ENCODE measurements around the gene SLC7A6OS.

Gene SLC7A6OS

DNA sequence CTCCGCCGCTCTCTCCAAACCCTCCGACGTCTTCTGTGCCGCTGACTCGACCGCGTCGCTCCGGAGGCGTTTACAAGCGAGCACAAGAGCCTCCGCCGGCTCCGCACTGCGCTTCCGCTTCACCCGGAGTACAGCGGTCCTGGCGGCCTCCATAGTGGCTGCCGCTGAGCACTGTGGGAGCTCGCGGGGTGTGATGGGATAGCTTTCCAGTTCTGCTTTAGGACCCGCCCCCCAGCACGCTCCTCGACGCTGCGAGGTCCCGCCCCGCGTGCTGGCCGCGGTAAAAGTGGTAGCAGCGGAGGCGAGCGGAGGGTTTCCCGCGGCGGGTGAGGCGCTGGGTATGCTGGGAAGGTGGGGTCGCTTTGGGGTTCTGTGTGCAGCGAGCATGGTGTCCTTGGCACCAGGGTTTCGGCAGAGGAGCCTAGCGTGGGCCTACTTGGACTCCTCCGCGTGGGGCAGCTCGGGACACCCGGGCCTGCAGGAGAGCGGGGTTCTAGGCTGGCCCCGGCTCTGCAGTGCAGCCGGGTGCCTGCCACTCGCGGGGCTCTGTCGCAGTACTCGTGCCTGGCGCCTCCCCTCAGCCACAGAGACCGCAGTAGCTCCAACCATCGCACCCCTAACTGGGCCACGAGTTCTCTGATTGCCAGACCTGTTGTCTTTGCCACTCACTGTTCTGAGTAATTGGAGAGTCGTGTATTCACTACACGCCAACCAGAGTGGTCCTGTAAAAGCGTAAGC is at the start of gene SLC7A6OS, which contains the start of gene PRMT7:
TSS of gene SLC7A6OS (minus strand) at position 173 of the 738 bp plus-strand sequence. CDS start at position 153, 20 bp downstream.
TSS of gene PRMT7 (plus strand) at position 246 of the 738 bp plus-strand sequence. CDS start 4,961 bp downstream, outside the sequence.
- Histone ChIP-seq H3K27me3 (ENCODE audit: control insufficient read depth, insufficient read depth, low read length) (no peaks in the 10 kb centered on the region), H3K9ac (ENCODE audit: low read length) (peak within 1 kb of the TSS; percentile 96), H3K36me3 (ENCODE audit: control insufficient read depth, insufficient read depth, low read length) (peaks cover 8% of the 10 kb centered on the region), H3K4me1 (ENCODE audit: control insufficient read depth, insufficient read depth, low read length) (peaks cover 15% of the 10 kb centered on the region), H3K27ac (ENCODE audit: low read depth, low read length) (peak within 1 kb of the TSS; percentile 84), H3K4me3 (ENCODE audit: low read length) (peak within 1 kb of the TSS; percentile 100)

DNA sequence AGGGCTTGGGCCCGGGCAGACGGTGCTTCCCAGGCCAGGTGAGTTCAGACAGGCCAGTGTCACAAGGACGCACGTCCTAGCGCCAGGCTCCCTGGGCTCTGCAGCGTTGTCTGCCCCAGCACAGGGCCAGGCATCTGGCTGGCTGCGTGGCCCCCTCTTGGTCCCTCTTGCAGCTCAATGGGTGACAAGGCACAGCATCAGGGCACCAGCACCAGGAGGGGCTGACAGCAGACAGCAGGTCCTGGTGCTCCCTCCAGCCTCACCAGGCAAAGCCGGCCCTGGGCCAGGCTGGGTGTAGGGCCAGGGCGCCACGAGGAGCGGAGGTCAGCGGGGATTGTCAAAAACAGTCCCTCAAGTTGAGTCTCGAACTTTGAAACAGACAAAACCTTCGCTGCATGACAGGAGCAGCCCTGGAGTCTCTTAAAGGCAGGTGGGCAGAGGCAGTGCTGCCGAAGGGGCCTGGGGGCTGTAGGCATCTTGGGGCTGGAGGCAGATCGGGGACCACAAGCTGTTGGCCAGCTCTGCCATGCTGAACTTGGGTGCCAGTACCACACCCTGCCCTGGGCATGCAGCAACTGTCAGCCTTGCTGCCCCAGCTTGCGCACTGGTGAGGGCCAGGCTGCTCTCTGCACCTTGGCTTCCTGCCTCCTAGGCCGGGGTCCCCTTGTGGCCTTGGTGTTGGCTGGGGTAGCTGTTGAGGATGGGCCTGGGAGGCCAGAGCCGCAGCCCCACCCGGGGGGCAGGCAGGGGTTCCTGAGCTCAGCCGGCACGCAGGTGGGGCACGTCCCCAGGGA is 48.8 kb upstream of the SLC7A6OS start:
- H3K4me1 ChIP-seq (ENCODE audit: control insufficient read depth, insufficient read depth, low read length), result no peaks in the 10 kb centered on the region
- H3K36me3 ChIP-seq (ENCODE audit: control insufficient read depth, insufficient read depth, low read length), result peaks cover 15% of the 10 kb centered on the region

DNA sequence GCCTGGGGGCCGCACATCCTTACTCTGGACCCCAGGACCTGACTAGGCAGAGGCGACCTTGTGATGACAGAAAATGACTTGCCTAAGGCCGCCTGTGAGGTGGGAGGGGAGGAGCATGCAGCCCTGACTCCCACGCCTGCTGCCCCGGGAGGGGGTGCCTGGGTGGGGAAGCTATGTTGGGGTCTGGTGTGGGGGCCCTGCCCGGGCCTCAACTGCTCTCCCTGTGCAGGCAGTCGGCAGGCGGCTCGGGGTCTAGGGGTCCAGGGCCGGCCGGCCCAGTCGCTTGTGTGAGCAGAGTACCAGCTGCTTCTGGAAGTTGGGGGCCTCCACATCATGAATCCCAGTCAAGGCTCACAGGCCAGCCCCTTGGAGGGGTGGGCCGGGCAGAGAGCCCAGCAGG is 48.2 kb upstream of the SLC7A6OS start:
- Histone ChIP-seq H3K9ac (ENCODE audit: low read length) (no peak overlapping the region), H3K36me3 (ENCODE audit: control insufficient read depth, insufficient read depth, low read length) (peaks cover 17% of the 10 kb centered on the region), H3K27me3 (ENCODE audit: control insufficient read depth, insufficient read depth, low read length) (no peaks in the 10 kb centered on the region), H3K4me1 (ENCODE audit: control insufficient read depth, insufficient read depth, low read length) (no peaks in the 10 kb centered on the region), H3K4me3 (ENCODE audit: low read length) (no peak overlapping the region), H3K27ac (ENCODE audit: low read depth, low read length) (no peak overlapping the region)

More for the DNA sequence above, 48.8 kb upstream of the SLC7A6OS start:
- H3K4me3 ChIP-seq (ENCODE audit: low read length), result no peak overlapping the region
- no peak overlapping the region for H3K27ac ChIP-seq (ENCODE audit: low read depth, low read length)
- no peak overlapping the region for H3K9ac ChIP-seq (ENCODE audit: low read length)
- H3K27me3 ChIP-seq (ENCODE audit: control insufficient read depth, insufficient read depth, low read length), result no peaks in the 10 kb centered on the region

DNA sequence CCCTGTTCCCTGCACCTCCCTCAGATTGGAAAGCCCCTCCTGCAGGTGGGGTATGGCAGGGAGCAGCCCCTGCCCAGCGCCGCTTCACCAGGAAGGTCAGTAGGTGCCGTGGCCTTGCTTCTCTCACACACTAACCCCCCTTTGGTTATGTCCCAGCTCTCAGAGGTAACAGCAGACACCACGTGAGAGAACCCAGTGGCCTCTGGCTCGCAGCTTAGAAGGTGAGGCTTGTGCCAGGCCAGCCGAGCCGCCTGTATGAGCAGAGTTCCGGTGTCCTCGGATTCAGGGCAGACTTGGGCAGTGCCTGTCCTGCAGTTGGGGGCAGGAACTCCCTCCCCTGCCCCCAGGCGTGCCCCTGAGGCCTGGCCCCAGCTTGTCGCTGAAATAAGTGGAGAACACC is 47.2 kb upstream of the SLC7A6OS start:
- no peak overlapping the region for H3K27ac ChIP-seq (ENCODE audit: low read depth, low read length)
- H3K4me1 ChIP-seq (ENCODE audit: control insufficient read depth, insufficient read depth, low read length), result no peaks in the 10 kb centered on the region
- H3K9ac ChIP-seq (ENCODE audit: low read length), result no peak overlapping the region
- no peaks in the 10 kb centered on the region for H3K27me3 ChIP-seq (ENCODE audit: control insufficient read depth, insufficient read depth, low read length)
- H3K36me3 ChIP-seq (ENCODE audit: control insufficient read depth, insufficient read depth, low read length), result peaks cover 22% of the 10 kb centered on the region
- no peak overlapping the region for H3K4me3 ChIP-seq (ENCODE audit: low read length)

DNA sequence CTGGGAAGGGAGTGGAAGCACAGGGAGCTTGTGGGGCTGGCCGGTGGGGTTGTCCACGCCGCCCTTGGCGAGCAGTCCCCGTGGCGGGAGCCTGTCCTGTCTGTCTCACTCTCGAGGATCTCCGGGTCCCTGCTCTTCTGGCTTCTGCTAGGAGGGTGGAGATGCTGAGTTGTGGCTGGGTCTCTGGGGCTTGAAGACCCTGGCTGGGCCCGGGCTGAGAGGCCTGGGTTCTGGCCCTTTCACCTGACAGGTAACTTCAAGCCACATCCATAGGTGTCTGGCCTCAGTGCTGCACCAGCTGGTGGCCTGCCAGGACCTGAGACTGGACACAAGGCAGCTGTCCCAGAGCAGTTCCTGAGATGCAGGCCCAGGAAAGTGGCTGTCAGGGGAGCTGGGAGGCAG is 46.8 kb upstream of the SLC7A6OS start:
- Histone ChIP-seq H3K9ac (ENCODE audit: low read length) (no peak overlapping the region), H3K4me1 (ENCODE audit: control insufficient read depth, insufficient read depth, low read length) (no peaks in the 10 kb centered on the region), H3K27me3 (ENCODE audit: control insufficient read depth, insufficient read depth, low read length) (no peaks in the 10 kb centered on the region), H3K36me3 (ENCODE audit: control insufficient read depth, insufficient read depth, low read length) (peaks cover 22% of the 10 kb centered on the region), H3K27ac (ENCODE audit: low read depth, low read length) (no peak overlapping the region), H3K4me3 (ENCODE audit: low read length) (no peak overlapping the region)

DNA sequence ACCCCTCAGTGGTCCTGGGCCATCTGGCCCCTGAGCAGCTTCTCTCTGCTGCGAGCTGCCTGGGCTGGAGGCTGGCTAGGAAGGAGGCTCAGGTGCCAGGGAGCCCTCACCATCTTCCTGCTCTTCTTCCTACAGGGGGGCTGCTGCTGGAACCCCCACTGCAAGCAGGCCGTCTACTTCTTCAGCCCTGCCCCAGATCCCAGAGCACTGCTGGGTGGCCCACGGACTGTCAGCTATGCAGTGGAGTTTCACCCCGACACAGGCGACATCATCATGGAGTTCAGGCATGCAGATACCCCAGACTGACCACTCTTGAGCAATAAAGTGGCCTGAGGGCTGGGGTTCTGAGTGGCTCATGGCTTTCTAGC is 46.2 kb upstream of the SLC7A6OS start:
- no peaks in the 10 kb centered on the region for H3K4me1 ChIP-seq (ENCODE audit: control insufficient read depth, insufficient read depth, low read length)
- H3K27ac ChIP-seq (ENCODE audit: low read depth, low read length), result no peak overlapping the region
- no peak overlapping the region for H3K4me3 ChIP-seq (ENCODE audit: low read length)
- peaks cover 22% of the 10 kb centered on the region for H3K36me3 ChIP-seq (ENCODE audit: control insufficient read depth, insufficient read depth, low read length)
- H3K27me3 ChIP-seq (ENCODE audit: control insufficient read depth, insufficient read depth, low read length), result no peaks in the 10 kb centered on the region
- no peak overlapping the region for H3K9ac ChIP-seq (ENCODE audit: low read length)

DNA sequence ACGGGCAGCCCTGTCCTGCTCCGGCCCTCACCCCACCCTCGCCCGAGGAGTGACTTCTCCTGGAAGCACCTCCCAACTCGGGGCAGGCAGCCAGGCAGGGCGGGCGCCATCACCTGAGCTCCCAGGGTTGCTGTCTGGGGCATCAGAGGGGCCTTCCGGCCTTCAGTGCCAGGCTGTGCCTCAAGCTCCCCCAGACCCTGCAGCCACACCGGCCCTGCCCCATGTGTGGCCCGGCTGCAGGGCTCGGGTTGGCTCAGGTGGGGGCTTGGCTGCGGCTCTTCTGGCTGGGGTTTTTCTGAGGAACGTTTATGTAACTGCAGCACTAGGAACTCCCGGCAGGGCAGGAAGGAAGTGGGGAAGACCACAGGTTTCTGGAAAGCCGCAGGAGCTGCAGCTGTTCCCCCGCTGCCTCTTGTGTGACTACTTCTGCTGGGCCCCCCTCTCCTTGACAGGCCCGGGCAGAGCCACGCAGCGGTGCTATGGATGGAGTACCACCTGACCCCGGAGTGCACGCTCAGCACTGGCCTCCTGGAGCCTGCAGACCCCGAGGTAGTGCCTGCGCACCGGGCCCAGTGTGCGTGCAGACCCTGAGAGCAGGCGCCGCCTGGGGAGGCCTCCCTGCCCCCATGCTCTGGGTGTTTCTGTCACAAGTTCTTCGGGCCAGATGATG is 45.6 kb upstream of the SLC7A6OS start:
- H3K36me3 ChIP-seq (ENCODE audit: control insufficient read depth, insufficient read depth, low read length), result peaks cover 26% of the 10 kb centered on the region
- no peak overlapping the region for H3K9ac ChIP-seq (ENCODE audit: low read length)
- H3K27ac ChIP-seq (ENCODE audit: low read depth, low read length), result no peak overlapping the region
- H3K27me3 ChIP-seq (ENCODE audit: control insufficient read depth, insufficient read depth, low read length), result no peaks in the 10 kb centered on the region
- H3K4me1 ChIP-seq (ENCODE audit: control insufficient read depth, insufficient read depth, low read length), result no peaks in the 10 kb centered on the region
- H3K4me3 ChIP-seq (ENCODE audit: low read length), result no peak overlapping the region

DNA sequence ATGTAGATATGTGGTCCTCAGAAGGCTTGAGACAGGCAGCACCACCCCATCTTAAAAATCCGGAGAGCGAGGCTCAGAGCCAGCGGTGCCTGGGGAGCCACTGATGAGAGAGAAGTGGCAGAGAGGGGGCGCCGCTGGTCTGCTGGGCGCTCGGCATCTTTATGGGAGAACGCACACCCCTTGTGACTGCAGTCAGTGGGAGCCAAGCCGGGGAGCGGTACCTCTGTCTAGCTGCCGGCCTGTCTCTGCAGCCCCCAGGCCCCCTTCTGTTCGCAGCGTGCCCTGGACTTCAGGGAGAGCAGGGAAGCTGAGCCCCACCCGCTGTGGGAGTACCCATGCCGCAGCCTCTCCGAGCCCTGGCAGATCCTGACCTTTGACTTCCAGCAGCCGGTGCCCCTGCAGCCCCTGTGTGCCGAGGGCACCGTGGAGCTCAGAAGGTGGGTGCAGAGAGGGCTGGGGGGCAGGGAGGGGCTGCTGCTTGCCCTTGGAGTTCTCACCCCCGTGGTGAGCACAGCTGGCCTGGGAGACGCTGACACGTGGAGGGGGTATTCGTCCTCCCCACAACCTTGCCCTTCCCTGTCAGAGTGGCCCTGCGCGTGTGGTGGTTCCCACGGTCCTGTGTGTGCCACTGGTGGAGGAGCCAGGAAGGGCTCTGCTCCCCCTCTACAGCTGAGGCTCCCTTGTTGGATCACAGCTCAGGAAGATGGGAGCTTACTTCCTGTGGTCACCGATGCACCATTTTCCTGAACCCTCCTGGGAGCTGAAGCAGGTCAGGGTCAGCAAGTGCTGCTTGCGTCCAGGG is 44.9 kb upstream of the SLC7A6OS start:
- Histone ChIP-seq H3K27ac (ENCODE audit: low read depth, low read length) (no peak overlapping the region), H3K27me3 (ENCODE audit: control insufficient read depth, insufficient read depth, low read length) (no peaks in the 10 kb centered on the region), H3K4me1 (ENCODE audit: control insufficient read depth, insufficient read depth, low read length) (no peaks in the 10 kb centered on the region), H3K9ac (ENCODE audit: low read length) (no peak overlapping the region), H3K4me3 (ENCODE audit: low read length) (no peak overlapping the region), H3K36me3 (ENCODE audit: control insufficient read depth, insufficient read depth, low read length) (peaks cover 27% of the 10 kb centered on the region)

DNA sequence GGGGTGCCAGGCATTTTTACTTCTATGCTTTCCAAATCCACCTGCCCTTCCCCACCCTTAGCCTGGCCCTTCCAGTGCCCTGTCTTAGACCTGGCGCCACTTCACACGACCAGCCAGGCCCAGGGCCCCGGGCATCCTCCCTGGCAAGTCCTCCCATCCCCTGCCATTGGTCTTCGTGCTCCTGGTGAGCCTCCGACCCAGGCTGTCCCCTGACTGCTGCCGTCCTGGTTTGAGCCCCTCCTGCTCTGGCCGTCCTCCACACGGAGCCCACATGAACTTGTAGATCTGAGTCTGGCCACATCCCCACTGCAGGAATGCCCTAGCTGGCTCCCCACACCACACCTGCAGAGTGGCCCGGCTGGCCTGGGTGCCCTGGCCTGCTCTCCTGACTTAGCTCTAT is 44.1 kb upstream of the SLC7A6OS start:
- Histone ChIP-seq H3K4me1 (ENCODE audit: control insufficient read depth, insufficient read depth, low read length) (no peaks in the 10 kb centered on the region), H3K27ac (ENCODE audit: low read depth, low read length) (no peak overlapping the region), H3K27me3 (ENCODE audit: control insufficient read depth, insufficient read depth, low read length) (no peaks in the 10 kb centered on the region), H3K4me3 (ENCODE audit: low read length) (no peak overlapping the region), H3K9ac (ENCODE audit: low read length) (no peak overlapping the region), H3K36me3 (ENCODE audit: control insufficient read depth, insufficient read depth, low read length) (peaks cover 27% of the 10 kb centered on the region)

DNA sequence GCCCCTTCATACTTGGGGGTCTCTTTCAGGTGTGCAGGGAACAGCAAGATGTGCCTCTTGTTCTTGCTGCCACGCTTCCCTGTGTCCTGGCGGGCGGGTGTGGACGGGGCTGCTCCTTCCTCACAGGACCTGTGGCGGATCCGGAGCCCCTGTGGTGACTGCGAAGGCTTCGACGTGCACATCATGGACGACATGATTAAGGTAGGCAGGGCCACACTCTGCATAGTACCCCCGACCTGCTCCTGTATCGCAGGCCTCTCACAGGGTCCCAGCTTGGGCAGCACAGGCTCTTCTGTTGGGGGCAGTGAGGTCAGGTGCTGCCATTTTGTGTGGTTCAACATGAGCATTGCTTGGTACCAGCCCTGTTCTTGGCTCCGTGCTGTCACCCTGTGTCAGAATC is 42.6 kb upstream of the SLC7A6OS start:
- Histone ChIP-seq H3K9ac (ENCODE audit: low read length) (no peak overlapping the region), H3K27ac (ENCODE audit: low read depth, low read length) (no peak overlapping the region), H3K4me3 (ENCODE audit: low read length) (no peak overlapping the region), H3K36me3 (ENCODE audit: control insufficient read depth, insufficient read depth, low read length) (peaks cover 27% of the 10 kb centered on the region), H3K4me1 (ENCODE audit: control insufficient read depth, insufficient read depth, low read length) (no peaks in the 10 kb centered on the region), H3K27me3 (ENCODE audit: control insufficient read depth, insufficient read depth, low read length) (no peaks in the 10 kb centered on the region)

DNA sequence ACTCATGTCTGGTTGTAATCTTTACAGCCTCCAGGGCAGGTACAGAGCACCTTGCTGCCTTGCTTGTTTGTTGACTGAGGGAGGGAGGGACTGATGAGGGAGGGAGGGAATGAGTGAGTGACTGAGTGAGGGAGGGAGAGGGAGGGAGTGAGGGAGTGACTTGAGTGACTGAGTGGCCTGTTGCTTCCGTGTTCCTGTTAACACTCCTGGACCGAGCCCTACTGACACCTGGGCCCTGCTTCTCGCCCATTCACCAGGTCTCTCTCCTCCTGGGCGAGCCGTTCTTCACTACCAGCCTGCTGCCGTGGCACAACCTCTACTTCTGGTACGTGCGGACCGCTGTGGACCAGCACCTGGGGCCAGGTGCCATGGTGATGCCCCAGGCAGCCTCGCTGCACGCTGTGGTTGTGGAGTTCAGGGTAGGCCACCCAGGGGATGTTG is 41.3 kb upstream of the SLC7A6OS start:
- Histone ChIP-seq H3K4me1 (ENCODE audit: control insufficient read depth, insufficient read depth, low read length) (no peaks in the 10 kb centered on the region), H3K27me3 (ENCODE audit: control insufficient read depth, insufficient read depth, low read length) (no peaks in the 10 kb centered on the region), H3K36me3 (ENCODE audit: control insufficient read depth, insufficient read depth, low read length) (peaks cover 22% of the 10 kb centered on the region), H3K9ac (ENCODE audit: low read length) (no peak overlapping the region), H3K4me3 (ENCODE audit: low read length) (peak overlapping the region; percentile 29), H3K27ac (ENCODE audit: low read depth, low read length) (no peak overlapping the region)

DNA sequence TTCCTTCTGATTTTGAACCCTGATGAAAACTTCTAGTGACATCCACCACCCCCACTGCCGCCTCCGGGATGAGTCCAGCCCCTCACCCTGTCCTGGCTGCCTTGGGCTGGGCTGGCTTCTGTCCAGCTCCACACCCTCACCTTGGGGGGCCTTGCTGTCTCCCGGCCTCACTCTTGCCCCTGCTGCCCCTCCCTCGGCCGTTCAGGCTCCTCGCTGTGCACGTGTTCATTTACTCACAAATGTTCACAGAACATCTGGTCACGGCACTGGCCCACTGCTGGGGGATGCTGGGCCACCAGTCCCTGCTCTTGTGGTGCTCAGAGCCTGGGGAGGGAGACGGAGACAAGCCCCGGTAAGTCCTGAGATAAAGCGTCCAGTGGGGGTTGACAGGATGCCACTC is 40.7 kb upstream of the SLC7A6OS start:
- Histone ChIP-seq H3K27ac (ENCODE audit: low read depth, low read length) (no peak overlapping the region), H3K9ac (ENCODE audit: low read length) (no peak overlapping the region), H3K4me3 (ENCODE audit: low read length) (no peak overlapping the region), H3K4me1 (ENCODE audit: control insufficient read depth, insufficient read depth, low read length) (no peaks in the 10 kb centered on the region), H3K36me3 (ENCODE audit: control insufficient read depth, insufficient read depth, low read length) (peaks cover 20% of the 10 kb centered on the region), H3K27me3 (ENCODE audit: control insufficient read depth, insufficient read depth, low read length) (no peaks in the 10 kb centered on the region)
